ENCODE data around the gene MLXIPL.
"Not testable (repeated sequence)": the region's sequence is repeated elsewhere in the genome, so short reads cannot be mapped to it uniquely, and the experiment has no call there.

The MLXIPL gene

GRCh38 chr7:73612598-73613269 lies 11.6 kb downstream of the MLXIPL start:
- DNase-seq, result peak in 1 of 2 experiments; percentile 37

- no peak for DNase-seq
Observed at GRCh38 chr7:73611017-73611555, 13.2 kb downstream of the MLXIPL start.

- no peak for DNase-seq
Observed at GRCh38 chr7:73610105-73610504, 14.2 kb downstream of the MLXIPL start.

- not testable (repeated sequence) for DNase-seq
Observed at GRCh38 chr7:73607692-73607983, 16.7 kb downstream of the MLXIPL start.

GRCh38 chr7:73606801-73607691 lies 17.3 kb downstream of the MLXIPL start:
- DNase-seq, result peak in 1 of 2 experiments; percentile 68

GRCh38 chr7:73605601-73606220 lies 18.6 kb downstream of the MLXIPL start:
- DNase-seq, result no peak

GRCh38 chr7:73602721-73603651 lies 21.3 kb downstream of the MLXIPL start:
- DNase-seq, result no peak

GRCh38 chr7:73599916-73600315 lies 24.4 kb downstream of the MLXIPL start:
- DNase-seq, result no peak

GRCh38 chr7:73599151-73599882 lies 25.0 kb downstream of the MLXIPL start:
- DNase-seq, result no peak

- DNase-seq, result no peak
Observed at GRCh38 chr7:73597978-73598782, 26.1 kb downstream of the MLXIPL start.

GRCh38 chr7:73596191-73597065 lies 27.9 kb downstream of the MLXIPL start:
- no peak for DNase-seq

- no peak for DNase-seq
Observed at GRCh38 chr7:73595358-73595757, 29.0 kb downstream of the MLXIPL start.

- no peak for DNase-seq
Observed at GRCh38 chr7:73593207-73594045, 30.9 kb downstream of the MLXIPL start.

- no peak for DNase-seq
Observed at GRCh38 chr7:73586911-73587310, 37.4 kb downstream of the MLXIPL start.

GRCh38 chr7:73585196-73585595 lies 39.1 kb downstream of the MLXIPL start:
- no peak for DNase-seq

- no peak for DNase-seq
Observed at GRCh38 chr7:73582664-73583202, 41.6 kb downstream of the MLXIPL start.

- DNase-seq, result not testable (repeated sequence)
Observed at GRCh38 chr7:73581006-73581405, 43.3 kb downstream of the MLXIPL start.

- DNase-seq, result peak; percentile 96 to 100
Observed at GRCh38 chr7:73578342-73579128, 45.8 kb downstream of the MLXIPL start, which contains the start of gene TBL2. Gene TBL2, minus strand, starts transcription at chr7:73578579. Its CDS starts 30 bp downstream, at chr7:73578549.
